Suppressor macrophage treated with lipopolysaccharide for 1 hour (primary cell): ENCODE data around the gene GSTA5.
"Not testable (repeated sequence)": the region's sequence is repeated elsewhere in the genome, so short reads cannot be mapped to it uniquely, and the experiment has no call there.

Experiments
- DNase-seq, 3 donors: peaks; one replicate each; pipeline ENCODE4 v3.0.0-alpha.2; 2020 to 2022

Gene GSTA5

GRCh38 chr6:52840763-52841585 is at the start of gene GSTA5:
Gene GSTA5, minus strand, starts transcription at chr6:52840813.
- no peak for DNase-seq

- DNase-seq = no peak
Measured at GRCh38 chr6:52890018-52890417, 49.4 kb upstream of the GSTA5 start.

- DNase-seq = no peak
Measured at GRCh38 chr6:52887910-52888524, 47.4 kb upstream of the GSTA5 start.

- peak; percentile 72 to 79 (median 74) for DNase-seq
Measured at GRCh38 chr6:52881996-52882841, 41.6 kb upstream of the GSTA5 start.

GRCh38 chr6:52881662-52881995 is 41.0 kb upstream of the GSTA5 start:
- no peak for DNase-seq

GRCh38 chr6:52877786-52878185 is 37.2 kb upstream of the GSTA5 start:
- DNase-seq = no peak

GRCh38 chr6:52877168-52877567 is 36.6 kb upstream of the GSTA5 start:
- DNase-seq = no peak

- no peak for DNase-seq
Measured at GRCh38 chr6:52876056-52876787, 35.6 kb upstream of the GSTA5 start.

- DNase-seq = no peak
Measured at GRCh38 chr6:52872031-52872430, 31.4 kb upstream of the GSTA5 start.

GRCh38 chr6:52871621-52872020 is 31.0 kb upstream of the GSTA5 start:
- no peak for DNase-seq

GRCh38 chr6:52870335-52871091 is 29.9 kb upstream of the GSTA5 start:
- DNase-seq = not testable (repeated sequence)

- DNase-seq = not testable (repeated sequence)
Measured at GRCh38 chr6:52868899-52869298, 28.3 kb upstream of the GSTA5 start.

GRCh38 chr6:52868240-52868639 is 27.6 kb upstream of the GSTA5 start:
- no peak for DNase-seq

GRCh38 chr6:52861151-52861550 is 20.5 kb upstream of the GSTA5 start:
- DNase-seq = not testable (repeated sequence)

- no peak for DNase-seq
Measured at GRCh38 chr6:52858416-52858815, 17.8 kb upstream of the GSTA5 start.

- DNase-seq = not testable (repeated sequence)
Measured at GRCh38 chr6:52856137-52856536, 15.5 kb upstream of the GSTA5 start.

GRCh38 chr6:52849137-52849536 is 8.5 kb upstream of the GSTA5 start:
- DNase-seq = no peak

GRCh38 chr6:52846002-52846401 is 5.4 kb upstream of the GSTA5 start:
- peak in 1 of 3 donors; percentile 7 for DNase-seq

- no peak for DNase-seq
Measured at GRCh38 chr6:52843605-52844004, 3.0 kb upstream of the GSTA5 start.

- peak; percentile 60 to 72 (median 66) for DNase-seq
Measured at GRCh38 chr6:52839124-52840055, 1.2 kb downstream of the GSTA5 start.

- DNase-seq = no peak
Measured at GRCh38 chr6:52834481-52834880, 6.1 kb downstream of the GSTA5 start.
